ENCODE results near the gene CCDC43. TPM values are rescaled to one million over a fixed set of nuclear protein-coding genes. Genes with fewer than 3 reads are reported as not detected.
"Not testable (repeated sequence)": the region's sequence is repeated elsewhere in the genome, so short reads cannot be mapped to it uniquely, and the experiment has no call there.

The CCDC43 gene
- total RNA-seq, 1 donor from 2014 or later: 28.8 TPM

DNA sequence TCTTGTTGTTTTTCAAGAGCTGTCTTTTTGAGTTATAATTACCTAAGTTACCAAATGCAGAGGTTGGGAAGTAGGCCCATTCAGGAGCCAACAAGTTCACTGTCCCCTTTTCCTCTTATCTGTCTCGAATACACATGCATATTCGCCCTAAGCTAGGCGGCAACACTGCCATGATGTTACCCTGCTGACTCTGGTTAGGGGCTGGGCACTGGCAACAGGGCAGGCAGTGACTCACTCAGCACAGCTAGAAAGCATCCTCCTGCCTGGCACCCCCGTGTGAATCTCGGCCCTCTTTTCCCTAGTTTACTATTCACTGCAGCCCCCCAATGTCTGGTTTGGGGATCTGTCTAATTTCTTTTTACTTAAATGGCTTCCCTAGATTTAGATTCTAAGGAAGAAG is 32.7 kb upstream of the CCDC43 start:
- intact Hi-C loops (cut with micrococcal nuclease): no loop called here
- Histone ChIP-seq H3K9me3 (replicated peaks) (no peaks in the 10 kb centered on the region), H3K27me3 (ENCODE audit: low read depth) (no peaks in the 10 kb centered on the region), H3K27ac (replicated peaks) (no peak overlapping the region), H3K4me3 (no peak overlapping the region), H3K36me3 (peaks cover 28% of the 10 kb centered on the region), H3K4me1 (no peaks in the 10 kb centered on the region)
- TF ChIP-seq, protein P1, sequence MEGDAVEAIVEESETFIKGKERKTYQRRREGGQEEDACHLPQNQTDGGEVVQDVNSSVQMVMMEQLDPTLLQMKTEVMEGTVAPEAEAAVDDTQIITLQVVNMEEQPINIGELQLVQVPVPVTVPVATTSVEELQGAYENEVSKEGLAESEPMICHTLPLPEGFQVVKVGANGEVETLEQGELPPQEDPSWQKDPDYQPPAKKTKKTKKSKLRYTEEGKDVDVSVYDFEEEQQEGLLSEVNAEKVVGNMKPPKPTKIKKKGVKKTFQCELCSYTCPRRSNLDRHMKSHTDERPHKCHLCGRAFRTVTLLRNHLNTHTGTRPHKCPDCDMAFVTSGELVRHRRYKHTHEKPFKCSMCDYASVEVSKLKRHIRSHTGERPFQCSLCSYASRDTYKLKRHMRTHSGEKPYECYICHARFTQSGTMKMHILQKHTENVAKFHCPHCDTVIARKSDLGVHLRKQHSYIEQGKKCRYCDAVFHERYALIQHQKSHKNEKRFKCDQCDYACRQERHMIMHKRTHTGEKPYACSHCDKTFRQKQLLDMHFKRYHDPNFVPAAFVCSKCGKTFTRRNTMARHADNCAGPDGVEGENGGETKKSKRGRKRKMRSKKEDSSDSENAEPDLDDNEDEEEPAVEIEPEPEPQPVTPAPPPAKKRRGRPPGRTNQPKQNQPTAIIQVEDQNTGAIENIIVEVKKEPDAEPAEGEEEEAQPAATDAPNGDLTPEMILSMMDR (IDR thresholded peaks at IDR 0.05; ENCODE audit: borderline replicate concordance): no peak
- no peak for DNase-seq

DNA sequence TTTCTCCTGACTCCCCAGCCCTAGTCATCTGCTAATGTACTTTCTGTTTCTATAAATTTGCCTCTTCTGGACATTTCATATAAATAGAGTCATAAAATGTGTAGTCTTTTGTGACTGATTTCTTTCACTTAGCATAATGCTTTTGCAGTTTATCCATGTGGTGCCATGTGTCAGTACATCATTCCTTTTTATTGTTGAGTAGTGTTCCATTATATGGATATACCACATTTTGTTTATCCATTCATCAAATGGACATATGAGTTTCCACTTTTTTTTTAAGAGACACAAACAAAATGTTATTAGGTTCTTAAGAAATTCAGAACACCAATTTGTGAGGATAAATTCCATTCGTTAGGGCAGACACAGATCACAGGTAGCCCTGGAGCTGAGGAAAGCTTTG is 29.9 kb upstream of the CCDC43 start:
- intact Hi-C loops (cut with micrococcal nuclease): no loop called here

DNA sequence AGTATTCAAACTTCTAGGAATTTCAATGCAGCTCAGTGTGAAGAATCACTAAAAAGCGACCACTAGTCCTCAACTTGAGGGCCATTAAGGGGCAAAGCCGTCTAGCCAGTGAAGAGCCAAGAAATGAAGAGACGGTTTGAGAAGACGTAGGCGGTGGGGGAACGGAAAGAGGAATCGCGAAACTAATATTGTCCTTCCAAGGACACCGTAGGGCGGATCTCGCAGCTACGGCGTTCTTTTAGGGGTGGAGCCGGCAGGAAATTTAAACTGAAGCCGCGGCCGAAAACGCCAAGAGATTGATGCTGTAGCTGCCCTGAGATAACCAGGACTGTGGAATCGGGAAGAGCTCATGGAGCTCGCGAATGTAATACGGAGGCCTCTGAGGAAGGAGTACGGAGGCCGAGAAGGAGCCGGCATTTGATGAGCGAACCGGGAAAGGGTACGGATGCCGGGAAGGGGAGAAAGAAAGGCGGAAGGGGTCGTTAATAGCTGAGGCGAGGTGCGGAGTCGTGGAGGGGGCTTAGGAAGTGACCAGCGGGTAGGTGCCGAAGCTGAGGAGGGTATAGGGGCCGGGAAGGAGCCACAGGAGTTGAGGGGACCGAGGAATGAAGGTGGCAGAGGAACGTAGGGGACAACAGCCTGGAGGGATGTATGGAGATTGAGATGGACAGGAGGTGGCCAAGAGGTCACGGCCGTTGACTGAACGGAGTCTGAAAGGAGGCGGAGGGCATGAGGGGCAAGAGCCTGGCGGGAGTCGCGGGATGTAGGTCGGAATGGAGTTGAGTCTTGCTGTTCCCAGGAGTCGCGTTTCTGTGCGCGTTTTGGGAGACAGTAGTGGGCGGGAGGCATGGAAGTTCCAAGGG is 19.1 kb upstream of the CCDC43 start, which contains the start of gene DBF4B:
Gene DBF4B, plus strand, starts transcription at position 265 of the 863 bp plus-strand sequence. Its CDS starts 156 bp downstream, at position 421.
- H3K27ac ChIP-seq (replicated peaks): peak within 1 kb of the TSS; percentile 86
- peak within 1 kb of the TSS; percentile 77 for H3K4me3 ChIP-seq
- H3K9me3 ChIP-seq (replicated peaks): no peaks in the 10 kb centered on the region
- peak; percentile 63 for DNase-seq
- intact Hi-C loops (cut with micrococcal nuclease): no loop called here
- no peaks in the 10 kb centered on the region for H3K36me3 ChIP-seq
- H3K4me1 ChIP-seq: peaks cover 17% of the 10 kb centered on the region
- no peaks in the 10 kb centered on the region for H3K27me3 ChIP-seq (ENCODE audit: low read depth)
- TF ChIP-seq, protein P1 (IDR thresholded peaks at IDR 0.05; ENCODE audit: borderline replicate concordance): no peak

More for the DNA sequence above, 29.9 kb upstream of the CCDC43 start:
- TF ChIP-seq, protein P1 (IDR thresholded peaks at IDR 0.05; ENCODE audit: borderline replicate concordance): no peak
- DNase-seq: no peak
- Histone ChIP-seq H3K36me3 (peaks cover 27% of the 10 kb centered on the region), H3K27me3 (ENCODE audit: low read depth) (no peaks in the 10 kb centered on the region), H3K27ac (replicated peaks) (no peak overlapping the region), H3K4me1 (no peaks in the 10 kb centered on the region), H3K4me3 (no peak overlapping the region), H3K9me3 (replicated peaks) (no peaks in the 10 kb centered on the region)

DNA sequence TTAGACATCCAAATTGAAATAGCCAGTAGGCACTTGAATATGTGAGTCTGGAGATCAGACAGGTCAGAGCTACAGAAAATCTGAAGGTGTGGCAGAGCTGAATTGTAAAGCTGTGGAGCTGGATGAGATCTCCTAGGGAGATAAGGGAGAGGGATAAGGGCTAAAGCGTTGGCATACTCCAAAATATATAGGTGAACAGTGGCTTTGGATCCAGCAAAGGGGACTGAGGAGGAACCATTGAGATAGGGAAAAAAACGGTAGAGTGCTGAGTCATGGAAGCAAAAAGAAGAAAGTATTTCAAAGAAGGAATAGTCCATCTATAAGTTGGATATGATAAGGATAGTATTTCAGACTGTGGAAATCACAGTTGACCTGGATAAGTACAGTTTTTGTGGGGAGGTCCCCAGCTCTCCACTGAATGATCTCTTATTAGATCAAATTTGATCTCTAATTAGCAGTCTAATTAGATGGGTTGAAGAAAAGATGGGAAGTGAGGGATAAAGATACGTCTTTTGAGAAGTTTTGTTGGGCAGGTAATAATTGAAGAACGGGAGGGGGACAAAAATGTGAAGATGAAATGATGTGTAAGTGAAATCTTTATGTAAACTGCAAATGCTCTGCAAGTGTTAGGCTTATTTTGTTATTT is 18.3 kb upstream of the CCDC43 start:
- intact Hi-C loops (cut with micrococcal nuclease): no loop called here
- Histone ChIP-seq H3K4me1 (peaks cover 17% of the 10 kb centered on the region), H3K4me3 (peak overlapping the region; percentile 77), H3K27me3 (ENCODE audit: low read depth) (no peaks in the 10 kb centered on the region), H3K27ac (replicated peaks) (peak overlapping the region; percentile 86), H3K36me3 (no peaks in the 10 kb centered on the region), H3K9me3 (replicated peaks) (no peaks in the 10 kb centered on the region)
- DNase-seq: no peak
- TF ChIP-seq, protein P1 (IDR thresholded peaks at IDR 0.05; ENCODE audit: borderline replicate concordance): no peak

DNA sequence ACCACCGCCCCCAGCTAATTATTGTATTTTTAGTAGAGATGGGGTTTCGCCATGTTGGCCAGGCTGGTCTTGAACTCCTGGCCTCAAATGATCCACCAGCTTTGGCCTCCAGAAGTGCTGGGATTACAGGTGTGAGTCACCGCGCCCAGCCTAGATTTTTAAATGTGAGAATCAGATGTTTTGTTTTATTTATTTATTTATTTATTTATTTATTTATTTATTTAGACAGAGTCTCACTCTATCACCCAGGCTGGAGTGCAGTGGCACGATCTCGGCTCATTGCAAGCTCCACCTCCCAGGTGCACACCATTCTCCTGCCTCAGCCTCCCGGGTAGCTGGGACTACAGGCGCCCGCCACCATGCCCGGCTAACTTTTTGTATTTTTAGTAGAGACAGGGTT is 10.7 kb upstream of the CCDC43 start:
- intact Hi-C loops (cut with micrococcal nuclease); H3K4me3 ChIP-seq; H3K36me3 ChIP-seq; H3K9me3 ChIP-seq (replicated peaks); H3K4me1 ChIP-seq; H3K27me3 ChIP-seq (ENCODE audit: low read depth); H3K27ac ChIP-seq (replicated peaks); DNase-seq: not testable (repeated sequence)

DNA sequence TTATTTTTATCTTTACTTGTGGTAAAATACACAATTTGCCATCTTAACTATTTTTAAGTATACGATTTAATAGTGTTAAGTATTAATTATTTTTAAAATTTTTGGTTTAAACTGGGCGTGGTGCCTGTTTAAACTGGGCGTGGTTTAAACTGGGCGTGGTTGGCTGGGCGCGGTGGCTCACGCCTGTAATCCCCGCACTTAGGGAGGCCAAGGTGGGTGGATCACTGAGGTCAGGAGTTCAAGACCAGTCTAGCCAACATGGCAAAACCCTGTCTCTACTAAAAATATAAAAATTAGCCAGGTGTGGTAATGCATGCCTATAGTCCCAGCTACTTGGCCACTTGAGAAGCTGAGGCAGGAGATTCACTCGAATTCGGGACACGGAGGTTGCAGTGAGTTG is 4.0 kb upstream of the CCDC43 start:
- H3K4me1 ChIP-seq: peaks cover 21% of the 10 kb centered on the region
- H3K27ac ChIP-seq (replicated peaks): no peak overlapping the region
- H3K36me3 ChIP-seq: no peaks in the 10 kb centered on the region
- intact Hi-C loops (cut with micrococcal nuclease): no loop called here
- TF ChIP-seq, protein P1 (IDR thresholded peaks at IDR 0.05; ENCODE audit: borderline replicate concordance): no peak
- no peak overlapping the region for H3K4me3 ChIP-seq
- no peaks in the 10 kb centered on the region for H3K27me3 ChIP-seq (ENCODE audit: low read depth)
- H3K9me3 ChIP-seq (replicated peaks): no peaks in the 10 kb centered on the region
- DNase-seq: no peak

DNA sequence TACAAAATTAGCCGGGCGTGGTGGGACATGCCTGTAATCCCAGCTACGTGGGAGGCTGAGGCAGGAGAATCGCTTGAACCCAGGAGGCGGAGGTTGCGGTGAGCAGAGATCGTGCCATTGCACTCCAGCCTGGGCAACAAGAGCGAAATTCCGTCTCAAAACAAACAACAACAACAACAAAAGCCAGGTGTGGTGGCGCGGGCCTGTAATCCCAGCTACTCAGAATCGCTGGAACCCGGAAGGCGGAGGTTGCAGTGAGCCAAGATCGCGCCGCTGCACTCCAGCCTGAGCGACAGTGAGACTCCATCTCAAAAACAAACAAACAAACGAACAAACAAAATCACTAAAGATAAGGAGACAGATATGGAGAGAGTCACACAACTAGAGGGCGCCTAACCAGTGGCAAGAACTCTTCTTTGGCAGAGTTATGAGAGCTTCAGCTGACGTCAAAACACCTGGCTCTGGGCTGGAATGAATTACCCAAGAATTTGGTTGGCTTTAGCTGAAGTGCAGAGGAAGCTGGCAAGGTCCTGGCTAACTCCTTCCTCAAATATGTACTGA is 1.2 kb upstream of the CCDC43 start:
- not testable (repeated sequence) for DNase-seq

More for the DNA sequence above, 1.2 kb upstream of the CCDC43 start:
- H3K9me3 ChIP-seq (replicated peaks); intact Hi-C loops (cut with micrococcal nuclease); H3K27me3 ChIP-seq (ENCODE audit: low read depth); H3K36me3 ChIP-seq: not testable (repeated sequence)
- Histone ChIP-seq H3K4me1 (peaks cover 37% of the 10 kb centered on the region), H3K4me3 (peak overlapping the region; percentile 87), H3K27ac (replicated peaks) (peak overlapping the region; percentile 85)
